ENCODE data around the gene PLCH1. TPM values are rescaled to one million over a fixed set of nuclear protein-coding genes. Genes with fewer than 3 reads are reported as not detected.

Gene PLCH1
- total RNA-seq, 4 donors from 2014 or later = 0.19 to 2.1 (median 0.28) TPM

- H3K27ac ChIP-seq = no peak overlapping the region
- DNase-seq = no peak
- 77 to 80% methylated on average over 2 of the region's 2 CpGs for WGBS, 2 donors
- no peaks in the 10 kb centered on the region for H3K9me3 ChIP-seq
- no peaks in the 10 kb centered on the region for H3K4me1 ChIP-seq
- no peak overlapping the region for H3K4me3 ChIP-seq
- H3K27me3 ChIP-seq = no peaks in the 10 kb centered on the region
- no peak for TF ChIP-seq POLR2A (IDR thresholded peaks at IDR 0.05)
- no peak for TF ChIP-seq CTCF (IDR thresholded peaks at IDR 0.05)
- H3K36me3 ChIP-seq = no peaks in the 10 kb centered on the region
- intact Hi-C loops (cut with DNase I) = no loop called here
Observed at GRCh38 chr3:155637567-155637966, 107.3 kb downstream of the PLCH1 start.

- no peak for DNase-seq
- H3K4me3 ChIP-seq = no peak overlapping the region
- no peak overlapping the region for H3K27ac ChIP-seq
- WGBS, 2 donors = 39 to 40% methylated on average over 1 of the region's 1 CpG
- H3K36me3 ChIP-seq = no peaks in the 10 kb centered on the region
- no peaks in the 10 kb centered on the region for H3K9me3 ChIP-seq
- no peaks in the 10 kb centered on the region for H3K4me1 ChIP-seq
- H3K27me3 ChIP-seq = no peaks in the 10 kb centered on the region
- intact Hi-C loops (cut with DNase I) = no loop called here
- no peak for TF ChIP-seq CTCF (IDR thresholded peaks at IDR 0.05)
- no peak for TF ChIP-seq POLR2A (IDR thresholded peaks at IDR 0.05)
Observed at GRCh38 chr3:155635056-155635455, 109.8 kb downstream of the PLCH1 start.

- H3K27ac ChIP-seq = no peak overlapping the region
- H3K27me3 ChIP-seq = no peaks in the 10 kb centered on the region
- no peak overlapping the region for H3K4me3 ChIP-seq
- 90 to 97% methylated on average over 3 of the region's 3 CpGs for WGBS, 2 donors
- DNase-seq = no peak
- TF ChIP-seq POLR2A (IDR thresholded peaks at IDR 0.05) = no peak
- no peak for TF ChIP-seq CTCF (IDR thresholded peaks at IDR 0.05)
- no peaks in the 10 kb centered on the region for H3K9me3 ChIP-seq
- no peaks in the 10 kb centered on the region for H3K4me1 ChIP-seq
- H3K36me3 ChIP-seq = no peaks in the 10 kb centered on the region
- intact Hi-C loops (cut with DNase I) = no loop called here
Observed at GRCh38 chr3:155634121-155634719, 110.7 kb downstream of the PLCH1 start.

- DNase-seq = no peak
- WGBS, 2 donors = 65% methylated on average over 7 of the region's 7 CpGs
- TF ChIP-seq POLR2A (IDR thresholded peaks at IDR 0.05) (no peak), CTCF (IDR thresholded peaks at IDR 0.05) (no peak)
- Histone ChIP-seq H3K9me3 (no peaks in the 10 kb centered on the region), H3K27me3 (no peaks in the 10 kb centered on the region), H3K4me3 (no peak overlapping the region), H3K36me3 (no peaks in the 10 kb centered on the region), H3K27ac (no peak overlapping the region), H3K4me1 (no peaks in the 10 kb centered on the region)
- intact Hi-C loops (cut with DNase I) = no loop called here
Observed at GRCh38 chr3:155631323-155632019, 113.4 kb downstream of the PLCH1 start.

GRCh38 chr3:155629556-155629955 is 115.3 kb downstream of the PLCH1 start:
- no peak for DNase-seq
- no peak overlapping the region for H3K27ac ChIP-seq
- no peaks in the 10 kb centered on the region for H3K27me3 ChIP-seq
- no peaks in the 10 kb centered on the region for H3K9me3 ChIP-seq
- TF ChIP-seq POLR2A (IDR thresholded peaks at IDR 0.05) (no peak), CTCF (IDR thresholded peaks at IDR 0.05) (no peak)
- no peaks in the 10 kb centered on the region for H3K4me1 ChIP-seq
- no peak overlapping the region for H3K4me3 ChIP-seq
- 73 to 74% methylated on average over 5 of the region's 5 CpGs for WGBS, 2 donors
- no peaks in the 10 kb centered on the region for H3K36me3 ChIP-seq
- intact Hi-C loops (cut with DNase I) = no loop called here
